HEK293T (cell line): Measurements from ENCODE around the gene METTL26.

Source experiments
- CTCF ChIA-PET: fragments of 350-600 bp; formaldehyde crosslinking; extraction: SDS; loops from one replicate; lab custom pipeline; 2021; ENCODE audit warnings: antibody characterized with exemption, inconsistent platforms; lab: Yijun Ruan, JAX
- POLR2A ChIA-PET: fragments of 350-600 bp; formaldehyde crosslinking; extraction: SDS; loops from one replicate; lab custom pipeline; 2020; ENCODE audit warnings: antibody characterized with exemption, inconsistent platforms; lab: Yijun Ruan, JAX
- DNase-seq: peaks from one replicate; pipeline ENCODE4 v3.0.0; 2012; ENCODE audit warnings: mixed read lengths; ENCODE audit errors: extremely low spot score
- ARNT ChIP-seq: fragments of 450-650 bp; IDR thresholded peaks from 2 replicates; pipeline ENCODE4 v1.6.1; 2017; ENCODE audit warnings: mild to moderate bottlenecking
- BHLHE40 ChIP-seq: fragments of 450-650 bp; IDR thresholded peaks from 2 replicates; pipeline ENCODE4 v1.6.1; 2016; ENCODE audit warnings: mild to moderate bottlenecking, moderate library complexity, borderline replicate concordance
- CTBP1 ChIP-seq: fragments of 450-650 bp; IDR thresholded peaks from 2 replicates; pipeline ENCODE4 v1.6.1; 2016; ENCODE audit warnings: borderline replicate concordance
- ELF4 ChIP-seq: fragments of 450-650 bp; IDR thresholded peaks from 2 replicates; pipeline ENCODE4 v1.6.1; 2017; ENCODE audit warnings: antibody characterized with exemption
- FOXA1 ChIP-seq: fragments of 450-650 bp; IDR thresholded peaks from 2 replicates; pipeline ENCODE4 v1.6.1; 2016; ENCODE audit warnings: mild to moderate bottlenecking
- FOXK2 ChIP-seq: fragments of 450-650 bp; IDR thresholded peaks from 2 replicates; pipeline ENCODE4 v1.6.1; 2016; ENCODE audit warnings: mild to moderate bottlenecking
- FOXM1 ChIP-seq: fragments of 450-650 bp; IDR thresholded peaks from 2 replicates; pipeline ENCODE4 v1.6.1; 2017; ENCODE audit warnings: mild to moderate bottlenecking, borderline replicate concordance
- HDGF ChIP-seq: fragments of 450-650 bp; IDR thresholded peaks from 2 replicates; pipeline ENCODE4 v1.6.1; 2017; ENCODE audit warnings: antibody characterized with exemption, borderline replicate concordance
- L3MBTL2 ChIP-seq: fragments of 450-650 bp; conservative IDR thresholded peaks from 2 replicates; pipeline ENCODE4 v1.6.1; 2016; ENCODE audit warnings: mild to moderate bottlenecking
- LEF1 ChIP-seq: fragments of 450-650 bp; IDR thresholded peaks from 2 replicates; pipeline ENCODE4 v1.6.1; 2017; ENCODE audit warnings: mild to moderate bottlenecking, borderline replicate concordance
- NFRKB ChIP-seq: fragments of 450-650 bp; IDR thresholded peaks from 2 replicates; pipeline ENCODE4 v1.6.1; 2016; ENCODE audit warnings: mild to moderate bottlenecking, moderate library complexity
- SP1 ChIP-seq: fragments of 450-650 bp; IDR thresholded peaks from 2 replicates; pipeline ENCODE4 v1.6.1; 2017
- SUZ12 ChIP-seq: fragments of 450-650 bp; IDR thresholded peaks from 2 replicates; pipeline ENCODE4 v1.6.1; 2016; ENCODE audit warnings: mild to moderate bottlenecking
- TARDBP ChIP-seq: fragments of 450-650 bp; IDR thresholded peaks from 2 replicates; pipeline ENCODE4 v1.6.1; 2016
- ZNF384 ChIP-seq: fragments of 450-650 bp; IDR thresholded peaks from 2 replicates; pipeline ENCODE4 v1.6.1; 2016
- TF ChIP-seq, protein P1 (sequence below): fragments of 450-650 bp; IDR thresholded peaks from 2 replicates; pipeline ENCODE4 v1.6.1; 2016

METTL26 gene

DNA sequence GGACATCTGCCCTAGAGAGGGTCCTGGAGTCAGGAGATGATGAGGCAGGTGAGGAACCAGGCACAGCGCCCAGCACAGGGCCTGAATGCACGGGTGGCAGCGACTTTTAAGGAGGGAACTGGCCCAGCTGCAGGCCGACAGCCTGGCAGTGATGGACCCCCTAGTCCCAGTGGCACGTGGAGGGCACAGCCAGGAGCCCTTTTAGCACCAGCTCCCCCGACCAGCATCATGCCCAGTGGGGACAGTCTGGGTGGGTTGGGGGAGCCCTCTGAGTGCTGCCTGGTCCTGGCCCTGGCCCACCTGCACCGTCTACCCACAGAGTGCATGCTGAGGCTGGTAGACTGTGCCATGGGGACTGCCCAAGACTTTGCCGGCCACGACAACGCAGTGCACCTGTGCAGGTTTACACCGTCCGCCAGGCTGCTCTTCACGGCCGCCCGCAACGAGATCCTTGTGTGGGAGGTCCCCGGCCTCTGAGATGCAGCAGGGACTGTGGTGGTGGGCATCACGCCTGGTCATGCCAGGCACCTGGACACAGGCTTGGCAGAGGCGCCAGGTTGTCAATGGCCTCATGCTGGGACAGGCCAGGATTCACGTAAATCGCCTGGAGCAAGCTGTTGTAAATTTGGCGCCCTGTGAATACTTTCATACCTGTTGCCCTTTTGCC, 31.1 kb upstream of the METTL26 start:
- POLR2A ChIA-PET, result interaction anchor here (0.9 to 3.0 kb wide), 5 partner anchors 12 to 31 kb away, joined by 3 to 13 read pairs (median 4); partner anchors contain the start of genes METTL26 and WDR90
- TF ChIP-seq ELF4 (no peak), HDGF (peak; percentile 76; the same call in 1 of the 2 replicates)
- no peak for DNase-seq
- CTCF ChIA-PET, result interaction anchor here (0.7 to 1.0 kb wide), 2 partner anchors 14 to 23 kb away, joined by 3 read pairs; partner anchors contain the start of gene WDR24

DNA sequence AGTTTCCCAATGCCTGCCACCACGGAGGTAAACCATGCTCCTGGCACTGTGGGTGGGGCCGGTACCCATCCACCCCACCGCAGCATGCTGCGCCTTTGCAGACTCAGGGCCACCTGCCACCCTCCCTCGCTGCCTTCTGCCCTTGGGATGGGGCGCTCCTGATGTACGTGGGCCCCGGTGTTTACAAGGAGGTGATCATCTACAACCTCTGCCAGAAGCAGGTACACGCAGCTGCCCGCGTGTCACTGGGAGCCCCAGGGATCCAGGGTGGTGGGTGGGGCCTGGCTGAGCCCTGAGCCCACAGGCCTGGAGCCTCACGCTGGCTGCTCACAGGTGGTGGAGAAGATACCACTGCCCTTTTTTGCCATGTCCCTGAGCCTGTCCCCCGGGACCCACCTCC, 30.5 kb upstream of the METTL26 start:
- no peak for TF ChIP-seq NFRKB
- no peak for TF ChIP-seq LEF1
- no peak for TF ChIP-seq FOXA1
- no peak for TF ChIP-seq FOXK2
- no peak for TF ChIP-seq ZNF384
- TF ChIP-seq ARNT, result no peak
- TF ChIP-seq CTBP1, result no peak
- TF ChIP-seq TARDBP, result no peak
- no peak for TF ChIP-seq BHLHE40
- no peak for TF ChIP-seq SUZ12
- no peak for TF ChIP-seq FOXM1
- no peak for TF ChIP-seq SP1
- no peak for DNase-seq
- POLR2A ChIA-PET, result interaction anchor here (3.0 kb wide), 1 partner anchor 15 kb away, joined by 13 read pairs; no protein-coding TSS in a partner anchor
- CTCF ChIA-PET, result no interaction called here

DNA sequence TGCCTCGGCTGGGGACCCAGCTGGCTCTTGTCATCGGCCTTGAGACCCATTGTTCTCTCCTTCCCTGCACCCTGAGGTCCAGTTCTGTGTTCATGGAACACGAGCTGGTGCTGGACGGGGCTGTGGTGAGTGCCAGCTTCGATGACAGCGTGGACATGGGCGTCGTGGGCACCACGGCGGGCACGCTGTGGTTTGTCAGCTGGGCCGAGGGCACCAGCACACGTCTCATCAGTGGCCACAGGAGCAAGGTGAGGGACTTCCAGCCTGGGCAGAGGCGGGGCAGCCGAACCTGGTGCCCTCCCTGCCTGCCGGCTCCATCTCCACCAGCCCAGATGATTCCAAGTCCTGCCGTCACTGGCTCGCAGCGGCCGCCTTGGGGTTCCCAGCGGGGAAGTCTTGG, 26.5 kb upstream of the METTL26 start:
- DNase-seq, result no peak
- TF ChIP-seq SP1 (no peak), ARNT (no peak), FOXM1 (no peak), HDGF (no peak), BHLHE40 (no peak)
- ChIA-PET POLR2A (interaction anchor here (0.8 kb wide), 1 partner anchor 13 kb away, joined by 3 read pairs; the partner anchor contains the start of gene WDR90), CTCF (no interaction called here)

DNA sequence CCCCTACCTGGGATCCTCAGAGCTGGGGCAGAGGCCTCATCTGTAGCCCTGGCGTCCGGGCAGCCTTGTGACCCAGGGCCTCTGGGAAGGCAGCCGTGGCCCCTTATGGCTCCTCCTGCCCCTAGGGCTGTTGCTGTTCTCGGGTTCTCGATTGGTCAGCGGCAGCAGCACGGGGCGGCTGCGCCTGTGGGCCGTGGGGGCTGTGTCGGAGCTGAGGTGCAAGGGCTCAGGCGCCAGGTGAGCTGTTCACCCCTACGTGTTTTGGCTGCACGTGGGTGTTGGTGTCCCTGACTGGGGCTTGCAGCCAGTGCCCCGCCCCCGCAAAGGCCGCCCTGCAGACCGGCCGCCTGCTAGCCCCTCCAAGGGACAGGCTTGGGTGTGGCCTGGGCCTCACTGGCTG, 26.0 kb upstream of the METTL26 start:
- POLR2A ChIA-PET, result interaction anchor here (0.8 kb wide), 1 partner anchor 12 kb away, joined by 3 read pairs; the partner anchor contains the start of gene WDR90
- no peak for TF ChIP-seq CTBP1
- TF ChIP-seq ELF4, result no peak
- no peak for TF ChIP-seq SUZ12
- no peak for TF ChIP-seq NFRKB
- no peak for TF ChIP-seq FOXA1
- TF ChIP-seq HDGF, result no peak
- TF ChIP-seq, protein P1, sequence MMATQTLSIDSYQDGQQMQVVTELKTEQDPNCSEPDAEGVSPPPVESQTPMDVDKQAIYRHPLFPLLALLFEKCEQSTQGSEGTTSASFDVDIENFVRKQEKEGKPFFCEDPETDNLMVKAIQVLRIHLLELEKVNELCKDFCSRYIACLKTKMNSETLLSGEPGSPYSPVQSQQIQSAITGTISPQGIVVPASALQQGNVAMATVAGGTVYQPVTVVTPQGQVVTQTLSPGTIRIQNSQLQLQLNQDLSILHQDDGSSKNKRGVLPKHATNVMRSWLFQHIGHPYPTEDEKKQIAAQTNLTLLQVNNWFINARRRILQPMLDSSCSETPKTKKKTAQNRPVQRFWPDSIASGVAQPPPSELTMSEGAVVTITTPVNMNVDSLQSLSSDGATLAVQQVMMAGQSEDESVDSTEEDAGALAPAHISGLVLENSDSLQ, result no peak
- TF ChIP-seq TARDBP, result no peak
- no peak for TF ChIP-seq BHLHE40
- TF ChIP-seq ZNF384, result no peak
- no peak for TF ChIP-seq L3MBTL2
- no peak for TF ChIP-seq ARNT
- TF ChIP-seq SP1, result no peak
- no peak for TF ChIP-seq FOXM1
- TF ChIP-seq FOXK2, result no peak
- no peak for TF ChIP-seq LEF1
- CTCF ChIA-PET, result no interaction called here
- DNase-seq, result no peak

DNA sequence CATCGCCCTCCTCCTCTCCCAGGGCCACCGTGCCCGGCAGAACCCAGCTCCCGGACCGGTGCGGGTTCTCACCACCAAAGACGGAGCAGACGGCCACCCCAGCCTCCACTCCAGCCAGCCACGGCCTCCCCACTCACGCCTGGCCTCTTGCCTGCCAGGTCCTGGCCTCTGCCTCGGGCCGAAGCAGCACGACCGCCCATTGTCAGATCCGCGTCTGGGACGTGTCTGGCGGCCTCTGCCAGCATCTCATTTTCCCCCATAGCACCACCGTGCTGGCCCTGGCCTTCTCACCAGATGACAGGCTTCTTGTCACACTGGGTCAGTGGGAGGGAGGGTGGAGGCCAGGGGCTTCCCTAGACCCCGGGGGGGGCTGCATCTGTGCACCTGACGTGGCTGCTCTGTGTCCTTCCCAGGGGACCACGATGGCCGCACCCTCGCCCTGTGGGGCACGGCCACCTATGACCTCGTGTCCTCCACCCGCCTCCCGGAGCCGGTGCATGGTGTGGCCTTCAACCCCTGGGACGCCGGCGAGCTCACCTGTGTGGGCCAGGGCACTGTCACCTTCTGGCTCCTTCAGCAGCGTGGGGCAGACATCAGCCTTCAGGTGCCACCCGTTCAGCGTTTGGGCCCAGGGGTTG, 25.2 kb upstream of the METTL26 start:
- ChIA-PET POLR2A (interaction anchor here (1.5 to 2.2 kb wide), 3 partner anchors 11 to 19 kb away, joined by 4 to 12 read pairs (median 6); partner anchors contain the start of genes STUB1 and WDR90), CTCF (no interaction called here)
- no peak for TF ChIP-seq ARNT
- TF ChIP-seq HDGF, result 0 out of 2 replicates have a peak, but pooled peaks have one; percentile 41
- no peak for DNase-seq

DNA sequence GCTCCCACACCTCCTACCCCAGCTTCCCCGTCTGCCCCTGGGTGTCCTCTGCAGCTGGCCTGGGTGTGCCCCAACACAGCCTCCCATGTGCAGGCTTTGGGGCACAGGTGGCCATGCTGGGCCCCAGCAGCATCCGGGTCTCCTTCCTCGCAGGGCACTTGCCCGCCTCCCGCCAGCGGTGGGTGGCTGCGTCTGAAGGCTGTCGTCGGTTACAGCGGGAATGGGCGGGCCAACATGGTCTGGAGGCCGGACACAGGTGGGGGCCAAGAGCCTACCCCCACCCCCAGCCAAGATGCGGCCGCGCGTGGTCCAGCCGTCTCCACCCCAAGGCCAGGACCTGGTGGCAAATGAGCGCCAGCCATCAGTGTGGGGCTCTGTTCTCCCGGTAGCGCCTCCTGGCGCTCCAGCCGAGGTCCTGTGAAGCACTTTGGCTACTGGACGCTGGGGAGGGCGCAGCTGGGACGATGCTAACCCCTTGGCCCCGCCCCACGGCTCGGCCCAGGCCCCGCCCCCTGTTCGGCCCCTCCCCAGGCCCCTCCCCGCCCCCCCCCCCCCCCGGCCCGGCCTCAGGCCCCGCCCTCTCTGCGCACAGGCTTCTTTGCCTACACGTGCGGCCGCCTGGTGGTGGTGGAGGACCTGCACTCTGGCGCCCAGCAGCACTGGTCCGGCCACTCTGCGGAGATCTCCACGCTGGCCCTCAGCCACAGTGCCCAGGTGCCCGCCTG, 24.5 kb upstream of the METTL26 start:
- POLR2A ChIA-PET, result interaction anchor here (1.5 to 2.2 kb wide), 3 partner anchors 10 to 20 kb away, joined by 4 to 12 read pairs (median 6); partner anchors contain the start of genes STUB1 and WDR90
- peak; percentile 95 for DNase-seq
- 0 out of 2 replicates have a peak, but pooled peaks have one; percentile 51 for TF ChIP-seq HDGF
- no peak for TF ChIP-seq L3MBTL2
- TF ChIP-seq SUZ12, result no peak
- TF ChIP-seq, protein P1, result no peak
- no peak for TF ChIP-seq FOXK2
- TF ChIP-seq TARDBP, result no peak
- no peak for TF ChIP-seq NFRKB
- TF ChIP-seq SP1, result no peak
- no peak for TF ChIP-seq LEF1
- CTCF ChIA-PET, result interaction anchor here (0.6 to 1.7 kb wide), 2 partner anchors 10 to 18 kb away, joined by 4 to 5 read pairs; no protein-coding TSS in a partner anchor
